C4-2B (cell line): ENCODE data around the gene SLC47A1.

ENCODE experiments used
- ZFX ChIP-seq: fragments of 450-650 bp; IDR thresholded peaks from 2 replicates; pipeline ENCODE4 v1.6.1; 2017
- TF ChIP-seq, protein P1 (sequence below): fragments of 450-650 bp; conservative IDR thresholded peaks from 2 replicates; pipeline ENCODE4 v1.5.1; 2017; ENCODE audit warnings: mild to moderate bottlenecking

DNA sequence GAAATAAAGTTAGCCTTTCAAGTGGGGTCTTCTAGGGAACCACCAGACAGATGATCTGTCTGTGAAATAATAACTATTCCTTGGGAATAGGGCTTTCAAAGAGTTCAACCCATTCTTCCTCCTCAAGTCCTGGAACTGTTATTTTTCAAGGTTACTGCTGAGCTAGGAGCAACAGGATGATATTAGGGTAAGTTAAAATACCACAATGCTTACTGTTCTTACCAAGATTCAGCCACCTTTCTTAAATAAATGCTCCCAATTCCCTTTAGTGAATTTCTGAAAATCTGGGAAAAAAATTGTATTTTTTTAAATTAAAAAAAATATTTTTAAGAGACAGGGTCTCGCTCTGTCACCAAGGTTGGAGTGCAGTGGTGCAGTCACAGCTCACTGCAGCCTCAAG is 88.0 kb downstream of the SLC47A1 start:
- TF ChIP-seq, protein P1, sequence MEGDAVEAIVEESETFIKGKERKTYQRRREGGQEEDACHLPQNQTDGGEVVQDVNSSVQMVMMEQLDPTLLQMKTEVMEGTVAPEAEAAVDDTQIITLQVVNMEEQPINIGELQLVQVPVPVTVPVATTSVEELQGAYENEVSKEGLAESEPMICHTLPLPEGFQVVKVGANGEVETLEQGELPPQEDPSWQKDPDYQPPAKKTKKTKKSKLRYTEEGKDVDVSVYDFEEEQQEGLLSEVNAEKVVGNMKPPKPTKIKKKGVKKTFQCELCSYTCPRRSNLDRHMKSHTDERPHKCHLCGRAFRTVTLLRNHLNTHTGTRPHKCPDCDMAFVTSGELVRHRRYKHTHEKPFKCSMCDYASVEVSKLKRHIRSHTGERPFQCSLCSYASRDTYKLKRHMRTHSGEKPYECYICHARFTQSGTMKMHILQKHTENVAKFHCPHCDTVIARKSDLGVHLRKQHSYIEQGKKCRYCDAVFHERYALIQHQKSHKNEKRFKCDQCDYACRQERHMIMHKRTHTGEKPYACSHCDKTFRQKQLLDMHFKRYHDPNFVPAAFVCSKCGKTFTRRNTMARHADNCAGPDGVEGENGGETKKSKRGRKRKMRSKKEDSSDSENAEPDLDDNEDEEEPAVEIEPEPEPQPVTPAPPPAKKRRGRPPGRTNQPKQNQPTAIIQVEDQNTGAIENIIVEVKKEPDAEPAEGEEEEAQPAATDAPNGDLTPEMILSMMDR, result no peak
- TF ChIP-seq ZFX, result no peak
